Stimulated activated CD4-positive, alpha-beta T cell treated with anti-CD3 and anti-CD28 coated beads, TNF-alpha, amount 100 ng/mL, for 1 hour (primary cell): ENCODE data around the gene LHFPL2.
"Not testable (repeated sequence)": the region's sequence is repeated elsewhere in the genome, so short reads cannot be mapped to it uniquely, and the experiment has no call there.

Experiments
- DNase-seq, 3 donors: peaks; one replicate each; pipeline ENCODE4 v3.0.0-alpha.2; 2020; ENCODE audit warnings: low read depth in 3 of 3, low spot score in 1 of 3

The LHFPL2 gene

GRCh38 chr5:78648359-78649210 lies at the start of gene LHFPL2:
Gene LHFPL2 (minus strand): TSS chr5:78648772. CDS start chr5:78510213, 138,559 bp downstream.
- peak in 1 of 3 donors; percentile 2 for DNase-seq

- DNase-seq = no peak
These were observed 48.1 kb upstream of the LHFPL2 start for GRCh38 chr5:78696637-78697036.

GRCh38 chr5:78696052-78696451 lies 47.5 kb upstream of the LHFPL2 start:
- not testable (repeated sequence) for DNase-seq

GRCh38 chr5:78693339-78693738 lies 44.8 kb upstream of the LHFPL2 start:
- DNase-seq = no peak

- no peak for DNase-seq
These were observed 42.8 kb upstream of the LHFPL2 start for GRCh38 chr5:78691084-78691960.

- no peak for DNase-seq
These were observed 41.8 kb upstream of the LHFPL2 start for GRCh38 chr5:78690253-78690972.

GRCh38 chr5:78689540-78690252 lies 41.1 kb upstream of the LHFPL2 start:
- DNase-seq = no peak

- DNase-seq = not testable (repeated sequence)
These were observed 38.9 kb upstream of the LHFPL2 start for GRCh38 chr5:78687514-78687913.

GRCh38 chr5:78683905-78684304 lies 35.3 kb upstream of the LHFPL2 start:
- DNase-seq = not testable (repeated sequence)

- no peak for DNase-seq
These were observed 31.3 kb upstream of the LHFPL2 start for GRCh38 chr5:78679905-78680304.

- DNase-seq = no peak
These were observed 29.5 kb upstream of the LHFPL2 start for GRCh38 chr5:78677777-78678668.

- DNase-seq = no peak
These were observed 27.6 kb upstream of the LHFPL2 start for GRCh38 chr5:78675956-78676730.

GRCh38 chr5:78673827-78674226 lies 25.3 kb upstream of the LHFPL2 start:
- DNase-seq = not testable (repeated sequence)

GRCh38 chr5:78672154-78672553 lies 23.6 kb upstream of the LHFPL2 start:
- DNase-seq = no peak

- DNase-seq = no peak
These were observed 23.0 kb upstream of the LHFPL2 start for GRCh38 chr5:78671609-78672008.

- no peak for DNase-seq
These were observed 22.2 kb upstream of the LHFPL2 start for GRCh38 chr5:78670701-78671269.

- DNase-seq = no peak
These were observed 20.8 kb upstream of the LHFPL2 start for GRCh38 chr5:78669331-78669730.

- no peak for DNase-seq
These were observed 19.0 kb upstream of the LHFPL2 start for GRCh38 chr5:78667461-78668103.
